GM12892 (cell line): ENCODE data around the gene HDAC2.

Experiments used
- POLR2A ChIP-seq: IDR thresholded peaks from 2 replicates; pipeline ENCODE4 v1.6.1; 2011; ENCODE audit warnings: low read depth, low read length, control low read depth
- POLR2AphosphoS5 ChIP-seq: IDR thresholded peaks from 2 replicates; pipeline ENCODE4 v1.6.1; 2011; ENCODE audit warnings: low read depth, low read length, control low read depth

- TF ChIP-seq POLR2A (no peak), POLR2AphosphoS5 (no peak)
These were observed 31.1 kb downstream of the HDAC2 start for GRCh38 chr6:113939825-113940224.
